ENCODE data around the gene CLEC16A. TPM values are rescaled to one million over a fixed set of nuclear protein-coding genes. Genes with fewer than 3 reads are reported as not detected.

CLEC16A gene
- total and polyA plus RNA-seq, 8 donors: 8.1 to 17.2 (median 10.7) TPM

DNA sequence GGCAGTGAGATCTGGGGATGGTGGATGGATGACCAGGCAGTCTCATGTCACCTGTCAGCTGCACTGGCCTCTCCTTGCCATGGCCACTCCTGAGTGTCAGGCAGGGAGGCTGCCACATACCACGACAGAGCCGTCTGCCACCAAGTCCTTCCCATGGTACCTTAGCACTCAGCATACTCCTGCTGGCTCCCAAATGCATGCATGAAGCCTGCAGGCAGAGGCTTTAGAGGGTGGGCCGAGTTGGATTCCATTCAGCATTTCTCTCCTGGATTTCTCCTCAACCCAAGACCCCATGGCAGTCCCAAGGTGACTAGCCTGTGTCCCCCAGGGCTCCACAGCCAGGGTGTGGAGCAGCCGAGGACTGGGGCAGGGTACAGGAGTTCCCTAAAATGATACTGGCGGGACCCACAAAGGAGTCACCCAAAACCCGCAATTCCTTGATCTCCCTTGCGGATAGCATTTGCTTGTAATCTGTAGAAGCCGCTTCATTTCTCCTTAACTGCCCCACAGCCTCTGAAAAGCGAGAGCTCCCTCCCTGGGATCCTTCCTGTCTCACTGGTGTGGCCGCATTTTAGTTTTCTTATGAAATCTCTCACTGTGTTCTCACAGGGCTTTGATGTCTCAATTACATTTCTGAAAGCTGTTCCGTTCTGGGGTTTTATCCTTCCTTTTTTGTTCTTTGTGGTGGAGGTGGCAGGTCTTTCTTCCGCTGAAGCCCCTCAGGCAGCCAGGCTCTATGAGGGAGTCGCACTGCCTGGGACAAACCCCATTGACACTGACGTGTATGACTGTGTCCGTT is 170.2 kb downstream of the CLEC16A start:
- TF ChIP-seq CTCF (IDR thresholded peaks at IDR 0.05): no peak
- ATAC-seq: no peak
- DNase-seq: no peak
- H3K27ac ChIP-seq: no peak overlapping the region
- WGBS, 2 donors: 90 to 92% methylated on average over 15 of the region's 15 CpGs
- no peaks in the 10 kb centered on the region for H3K4me1 ChIP-seq
- intact Hi-C loops (cut with DNase I): no loop called here
- FAIRE-seq: no peak
- H3K4me3 ChIP-seq: no peak overlapping the region
- H3K36me3 ChIP-seq: no peaks in the 10 kb centered on the region
- no peaks in the 10 kb centered on the region for H3K27me3 ChIP-seq
- no peaks in the 10 kb centered on the region for H3K9me3 ChIP-seq

DNA sequence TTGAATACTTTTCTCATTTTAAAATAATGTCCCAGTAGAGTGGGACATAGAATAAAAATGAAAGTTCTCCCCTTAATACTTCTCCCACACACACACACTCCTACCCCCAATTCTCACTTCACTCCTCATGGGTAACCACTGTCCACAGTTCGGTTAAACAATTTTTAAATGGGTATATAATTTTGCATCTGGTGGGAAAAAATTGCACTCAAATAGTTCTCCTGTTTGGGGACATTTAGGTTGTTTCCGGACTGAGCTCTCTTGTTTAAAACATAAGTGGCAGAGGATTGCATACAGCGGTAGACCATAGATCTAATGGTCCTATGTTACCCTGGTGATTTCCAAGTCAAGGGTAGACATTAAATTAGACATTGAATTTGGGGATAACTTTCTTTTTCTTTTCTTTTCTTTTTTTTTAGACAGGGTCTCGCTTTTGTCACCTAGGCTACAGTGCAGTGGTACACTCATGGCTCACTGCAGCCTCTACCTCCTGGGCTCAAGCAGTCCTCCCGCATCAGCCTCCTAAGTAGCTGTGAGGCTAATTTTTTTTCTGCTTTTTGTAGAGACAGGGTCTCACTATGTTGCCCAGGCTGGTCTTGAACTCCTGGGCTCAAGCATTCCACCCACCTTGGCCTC is 173.3 kb downstream of the CLEC16A start:
- Histone ChIP-seq H3K36me3 (no peaks in the 10 kb centered on the region), H3K4me3 (no peak overlapping the region), H3K27me3 (no peaks in the 10 kb centered on the region), H3K4me1 (no peaks in the 10 kb centered on the region), H3K9me3 (no peaks in the 10 kb centered on the region), H3K27ac (no peak overlapping the region)
- 78 to 89% methylated on average over 5 of the region's 5 CpGs for WGBS, 2 donors
- TF ChIP-seq CTCF (IDR thresholded peaks at IDR 0.05): no peak
- no peak for DNase-seq
- intact Hi-C loops (cut with DNase I): no loop called here
- no peak for ATAC-seq
- FAIRE-seq: no peak

GRCh38 chr16:11118479-11118878 is 174.1 kb downstream of the CLEC16A start:
- intact Hi-C loops (cut with DNase I): no loop called here
- DNase-seq: no peak
- ATAC-seq: no peak
- 49 to 72% methylated on average over 2 of the region's 2 CpGs for WGBS, 2 donors
- Histone ChIP-seq H3K36me3 (peaks cover 0 to 2% (median 0%) of the 10 kb centered on the region in 3 donors), H3K27me3 (no peaks in the 10 kb centered on the region), H3K4me3 (no peak overlapping the region), H3K4me1 (no peaks in the 10 kb centered on the region), H3K27ac (no peak overlapping the region), H3K9me3 (no peaks in the 10 kb centered on the region)
- FAIRE-seq: no peak
- TF ChIP-seq CTCF (IDR thresholded peaks at IDR 0.05): no peak

DNA sequence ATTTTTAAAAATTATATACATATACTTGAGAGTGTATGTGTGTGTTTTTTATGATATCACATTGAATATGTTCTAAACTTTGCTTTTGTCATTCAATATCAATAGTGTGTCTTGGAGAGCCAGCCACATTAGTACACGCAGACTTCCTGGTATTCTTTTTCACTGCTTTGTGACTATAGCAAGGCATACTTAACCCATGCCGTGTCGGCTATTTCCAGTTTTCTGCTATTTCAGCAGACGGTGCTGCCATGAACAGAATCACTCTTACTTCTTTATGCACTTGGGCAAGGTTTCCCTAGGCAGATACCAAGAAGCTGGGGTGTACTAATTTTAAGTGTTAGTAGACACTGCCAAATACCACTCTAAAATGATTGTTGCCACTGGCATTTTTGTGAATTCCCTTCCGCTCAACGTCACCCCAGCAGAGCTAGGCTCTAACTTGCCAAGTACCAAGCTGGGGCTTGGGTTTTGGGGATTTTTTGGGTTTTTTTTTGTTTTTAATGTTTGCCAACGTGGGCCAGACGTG is 176.8 kb downstream of the CLEC16A start:
- H3K27ac ChIP-seq: no peak overlapping the region
- intact Hi-C loops (cut with DNase I): no loop called here
- FAIRE-seq (no peak), ATAC-seq (no peak), DNase-seq (no peak)
- peaks cover 0 to 12% (median 0%) of the 10 kb centered on the region in 3 donors for H3K36me3 ChIP-seq
- TF ChIP-seq CTCF (IDR thresholded peaks at IDR 0.05): no peak
- H3K9me3 ChIP-seq: no peaks in the 10 kb centered on the region
- no peak overlapping the region for H3K4me3 ChIP-seq
- no peaks in the 10 kb centered on the region for H3K27me3 ChIP-seq
- no peaks in the 10 kb centered on the region for H3K4me1 ChIP-seq
- 91% methylated on average over 8 of the region's 8 CpGs for WGBS, 2 donors
